Hematopoietic multipotent progenitor cell treated with erythropoietin and hydrocortisone succinate and interleukin-3 and kit ligand, for 17 days (in vitro differentiated cells): ENCODE measurements around the gene FGFR3.

ENCODE experiments used
- DNase-seq: peaks from one replicate; pipeline ENCODE4 v3.0.0-alpha.2; 2015; ENCODE audit warnings: low spot score

Gene FGFR3

GRCh38 chr4:1770245-1770644 is 22.8 kb upstream of the FGFR3 start:
- DNase-seq: no peak

GRCh38 chr4:1770791-1771231 is 22.3 kb upstream of the FGFR3 start:
- no peak for DNase-seq

GRCh38 chr4:1771555-1772305 is 21.4 kb upstream of the FGFR3 start:
- DNase-seq: no peak

DNA sequence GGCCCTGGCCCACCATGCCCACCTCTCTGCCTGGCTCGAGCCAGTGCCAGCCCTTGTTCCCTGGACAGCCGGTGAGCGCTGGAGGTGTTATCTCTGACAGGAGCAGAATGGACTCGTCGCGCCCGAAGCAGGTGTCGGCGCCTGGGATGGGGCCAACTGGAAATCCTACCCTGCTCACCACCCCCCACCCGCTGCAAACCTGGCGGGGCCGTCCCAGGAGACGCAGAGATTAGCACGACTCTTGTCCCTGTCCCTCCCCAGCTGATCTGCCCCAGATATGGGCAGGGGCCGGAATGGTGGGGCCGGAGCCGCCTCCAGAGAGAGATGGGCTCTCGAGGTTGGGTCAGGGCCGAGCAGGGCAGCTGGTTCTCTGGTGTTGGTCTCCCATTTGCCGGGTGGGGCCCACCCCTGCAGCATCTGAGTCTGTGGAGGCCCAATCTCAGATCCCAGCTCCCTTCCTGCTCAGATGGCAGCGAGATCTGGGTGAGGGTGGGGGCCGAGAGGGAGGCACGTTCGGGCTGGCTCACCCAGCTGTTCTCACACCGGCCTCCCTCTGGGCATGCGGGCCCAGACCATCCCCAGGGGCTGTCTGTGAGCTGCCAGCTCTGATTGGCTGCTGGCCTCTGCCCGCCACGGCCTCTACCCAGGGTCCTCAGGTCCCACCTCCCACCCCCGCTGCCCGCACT is 20.1 kb upstream of the FGFR3 start:
- no peak for DNase-seq

DNA sequence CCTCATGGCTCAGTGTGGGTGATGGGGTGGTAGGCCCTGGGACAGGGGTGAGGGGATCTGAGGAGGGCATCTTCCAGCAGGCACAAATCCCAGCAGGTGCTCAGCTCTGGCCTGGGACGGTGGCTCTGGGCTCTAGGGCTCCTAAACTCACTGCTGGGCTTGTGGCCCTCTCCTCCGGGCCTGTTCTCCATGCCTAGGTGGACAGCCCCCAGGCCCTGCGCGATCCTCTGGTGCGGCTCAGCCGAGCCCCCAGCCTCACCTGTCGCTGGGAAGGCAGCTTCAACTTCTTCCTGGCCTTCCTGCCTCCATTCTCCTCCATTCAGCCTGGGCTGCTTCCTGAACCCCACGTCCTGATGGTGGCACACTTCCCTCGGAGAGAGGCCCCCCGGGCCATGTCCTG is 19.3 kb upstream of the FGFR3 start:
- DNase-seq: no peak

- no peak for DNase-seq
Observed at GRCh38 chr4:1775731-1776500, 17.2 kb upstream of the FGFR3 start.

GRCh38 chr4:1776521-1777161 is 16.5 kb upstream of the FGFR3 start:
- DNase-seq: no peak

DNA sequence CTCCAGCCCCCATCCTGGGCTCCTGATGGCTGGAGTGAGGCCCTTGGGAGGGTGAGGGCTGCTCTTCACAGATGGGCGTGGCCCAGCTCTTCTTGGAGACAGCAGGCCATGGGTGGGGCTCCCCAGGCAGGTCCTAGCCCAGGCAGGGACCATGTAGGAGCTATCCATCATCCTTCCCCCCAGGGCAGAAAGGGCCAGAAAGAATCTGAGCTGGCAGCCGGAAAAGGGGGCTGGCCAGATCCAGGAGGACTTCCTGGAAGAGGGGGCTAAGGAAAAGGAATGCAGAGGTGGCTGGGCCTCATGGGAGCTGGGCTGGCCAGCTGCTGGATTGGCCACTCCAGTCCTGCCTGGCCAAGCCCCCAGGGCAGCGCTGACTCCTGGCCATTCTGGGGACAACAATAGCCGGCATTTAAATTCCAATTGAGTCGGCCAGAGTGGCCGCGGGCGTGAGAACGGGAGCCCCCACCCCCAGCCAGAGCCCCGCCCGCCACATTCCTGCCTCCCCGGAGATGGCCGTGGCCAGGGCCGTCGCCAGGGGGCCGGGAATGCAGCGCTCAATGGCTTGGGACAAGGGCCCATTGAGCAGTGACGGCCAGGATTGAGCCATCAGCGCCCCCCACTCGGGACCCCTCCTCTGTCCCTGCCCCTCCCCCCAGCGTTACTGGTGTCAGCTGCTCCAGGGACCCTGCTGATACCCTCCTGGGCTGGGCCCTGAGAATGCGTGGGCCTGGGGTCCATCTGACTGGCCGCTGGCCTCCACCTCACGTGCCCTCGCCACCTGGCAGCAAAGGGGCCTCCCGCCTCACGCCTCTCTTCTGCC is 15.1 kb upstream of the FGFR3 start:
- DNase-seq: peak; percentile 24

DNA sequence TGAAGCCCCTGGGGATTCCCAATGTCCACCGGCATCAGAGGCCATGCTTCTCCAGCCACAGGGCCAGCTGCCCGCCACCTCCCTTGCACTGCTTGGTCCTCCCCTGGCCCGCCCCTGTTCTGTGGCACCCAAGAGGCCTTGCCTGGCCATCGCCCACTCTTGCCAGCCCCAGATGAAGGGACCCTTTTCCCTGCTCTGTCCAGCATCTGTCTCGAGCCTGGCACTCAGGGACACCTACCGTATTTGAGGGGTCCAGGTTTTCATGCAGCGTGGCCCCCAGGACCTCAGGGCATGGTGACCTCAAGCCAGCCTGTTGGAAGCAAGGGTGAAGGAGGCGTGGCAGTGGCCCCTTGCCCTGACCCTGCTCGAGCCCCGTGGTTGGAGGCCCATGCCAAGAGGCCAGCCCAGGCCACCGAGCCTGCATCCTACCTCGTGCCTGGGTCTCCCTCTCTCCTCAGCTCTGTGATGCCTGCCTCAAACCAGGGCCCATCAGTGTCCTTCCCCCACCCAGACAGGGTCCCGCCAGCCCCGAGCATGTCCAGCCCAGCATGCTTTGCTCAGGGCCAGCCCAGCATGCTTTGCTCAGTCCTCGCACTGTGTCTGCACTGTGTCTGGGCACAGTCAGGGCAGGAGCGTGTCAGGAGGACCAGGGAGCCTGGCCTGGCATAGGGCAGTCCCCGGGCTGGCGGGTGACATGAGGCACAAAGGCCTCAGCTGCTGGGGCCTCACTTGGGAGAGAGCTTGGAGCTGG is 14.3 kb upstream of the FGFR3 start:
- DNase-seq: no peak

DNA sequence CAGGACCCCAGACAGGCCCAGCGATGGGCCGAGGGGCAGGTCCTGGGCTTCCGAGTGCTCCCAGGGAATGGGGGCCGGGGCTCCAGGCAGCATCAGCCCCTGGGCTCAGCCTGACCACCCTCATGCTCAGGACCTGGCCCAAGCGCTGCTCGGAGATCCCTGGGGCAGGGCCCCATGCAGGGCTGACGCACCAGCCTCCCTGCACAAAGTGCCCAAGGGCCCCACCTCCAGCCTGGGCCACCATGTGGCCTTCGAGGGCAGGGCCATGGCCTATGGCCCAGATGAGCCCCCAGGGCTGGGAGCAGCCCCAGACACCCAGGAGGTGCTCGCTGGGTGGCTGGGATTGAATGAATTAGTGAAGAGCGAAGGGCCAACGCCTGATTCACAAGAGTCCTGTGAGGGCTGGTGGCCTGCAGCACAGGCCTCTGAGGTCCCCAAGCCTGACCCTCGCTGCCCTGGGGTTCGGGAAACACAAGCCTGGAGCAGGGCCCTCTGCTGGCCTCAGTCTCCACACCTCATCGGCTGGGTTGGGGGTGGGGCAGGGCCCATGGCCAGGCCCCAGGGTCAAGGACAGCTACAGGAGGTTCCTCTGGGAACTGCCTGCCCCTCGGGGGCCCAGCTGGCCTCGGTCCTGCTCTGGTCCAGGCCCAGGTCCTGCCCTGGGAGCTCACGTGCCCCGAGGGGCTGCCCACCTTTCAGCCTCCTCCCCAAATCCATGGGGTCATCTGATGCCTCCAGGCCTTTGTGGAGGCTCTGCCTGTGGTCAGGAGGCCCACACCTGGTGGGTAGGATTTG is 13.3 kb upstream of the FGFR3 start:
- no peak for DNase-seq

DNA sequence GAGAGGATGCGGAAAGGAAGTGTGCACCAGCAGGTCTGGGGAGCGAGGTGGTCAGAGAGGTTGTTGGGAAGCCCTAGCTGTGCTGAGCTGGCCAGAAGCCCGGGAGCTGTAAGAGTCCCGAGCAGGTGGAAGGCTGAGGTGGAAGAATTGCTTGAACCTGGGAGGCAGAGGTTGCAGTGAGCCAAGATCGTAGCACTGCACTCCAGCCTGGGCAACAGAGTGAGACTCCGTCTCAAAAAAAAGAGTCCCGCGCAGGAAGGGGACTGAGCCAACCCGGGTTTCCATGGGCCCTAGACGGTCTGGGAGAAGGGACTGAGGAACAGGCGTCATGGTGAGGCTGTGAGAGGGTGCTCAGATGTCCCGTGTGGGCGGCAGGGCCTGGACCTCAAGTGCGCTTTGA is 12.7 kb upstream of the FGFR3 start:
- DNase-seq: no peak

GRCh38 chr4:1783015-1783414 is 10.1 kb upstream of the FGFR3 start:
- no peak for DNase-seq

- no peak for DNase-seq
Observed at GRCh38 chr4:1783970-1784369, 9.1 kb upstream of the FGFR3 start.

GRCh38 chr4:1784395-1784788 is 8.7 kb upstream of the FGFR3 start:
- no peak for DNase-seq

GRCh38 chr4:1784789-1785591 is 8.1 kb upstream of the FGFR3 start:
- DNase-seq: peak; percentile 59

DNA sequence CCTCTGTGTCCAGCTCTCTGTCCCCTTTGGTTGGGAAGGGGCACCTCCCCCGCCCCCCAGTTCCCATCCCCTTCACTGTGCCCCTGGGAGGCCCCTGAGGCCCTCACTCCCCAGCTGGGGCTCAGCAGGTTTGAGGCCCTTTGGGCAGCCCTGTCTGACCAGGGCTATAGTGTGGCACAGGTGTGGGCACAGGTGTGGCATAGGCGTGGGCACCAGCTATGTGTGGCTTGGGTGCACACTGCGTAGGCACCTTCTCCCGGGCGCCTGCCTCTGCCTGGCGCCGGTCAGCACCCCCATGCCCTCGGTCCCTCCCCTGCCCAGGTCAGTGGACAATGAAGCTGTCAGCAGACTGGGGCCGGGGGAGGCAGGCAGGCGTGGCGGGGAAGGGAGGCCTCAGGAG is 7.5 kb upstream of the FGFR3 start:
- DNase-seq: no peak

GRCh38 chr4:1786544-1787362 is 6.3 kb upstream of the FGFR3 start:
- no peak for DNase-seq

- DNase-seq: no peak
Observed at GRCh38 chr4:1787411-1788077, 5.5 kb upstream of the FGFR3 start.
